Stimulated activated CD4-positive, alpha-beta T cell treated with anti-CD3 and anti-CD28 coated beads, TNF-alpha, amount 100 ng/mL, for 1 hour (primary cell): Measurements from ENCODE around the gene AFF1.
A peak's percentile ranks its signal among the peaks of the same experiment; 100 is the strongest.
"Not testable (repeated sequence)": the region's sequence is repeated elsewhere in the genome, so short reads cannot be mapped to it uniquely, and the experiment has no call there.

Experiments used
- DNase-seq, 3 donors: peaks; one replicate each; pipeline ENCODE4 v3.0.0-alpha.2; 2020; ENCODE audit warnings: low read depth in 3 of 3, low spot score in 1 of 3

AFF1 gene

DNA sequence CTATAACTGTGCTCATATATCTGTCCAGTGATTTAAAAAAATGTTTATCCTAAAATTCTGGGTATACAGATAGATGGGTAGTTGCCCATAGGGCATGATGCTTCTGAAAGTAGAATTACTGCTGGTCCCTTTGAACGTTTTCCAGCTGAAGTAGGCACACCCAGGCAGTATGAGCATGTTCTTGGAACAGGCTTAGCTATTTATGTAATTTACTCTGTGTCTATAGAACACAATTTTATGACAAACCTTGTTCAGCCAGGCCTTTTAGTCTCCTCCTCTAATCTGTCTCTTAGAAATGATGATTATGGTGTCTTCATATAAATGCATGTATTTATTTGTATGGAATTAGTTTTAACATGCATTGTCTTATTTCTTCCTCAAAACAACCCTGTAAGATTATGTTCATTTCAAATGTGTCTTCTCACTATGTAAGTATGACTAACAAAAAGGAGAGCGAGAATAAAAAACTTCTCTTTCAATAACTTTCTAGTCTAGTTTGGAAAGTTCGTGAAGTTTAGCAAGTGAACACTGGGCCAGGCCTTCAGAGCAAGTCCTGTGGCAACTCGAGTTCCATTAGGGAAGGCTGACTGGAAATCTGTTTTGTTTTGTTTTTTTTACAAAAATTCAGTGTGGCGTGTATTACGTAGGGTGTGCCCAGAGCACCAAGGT lies 142.0 kb downstream of the AFF1 start:
- DNase-seq: no peak

DNA sequence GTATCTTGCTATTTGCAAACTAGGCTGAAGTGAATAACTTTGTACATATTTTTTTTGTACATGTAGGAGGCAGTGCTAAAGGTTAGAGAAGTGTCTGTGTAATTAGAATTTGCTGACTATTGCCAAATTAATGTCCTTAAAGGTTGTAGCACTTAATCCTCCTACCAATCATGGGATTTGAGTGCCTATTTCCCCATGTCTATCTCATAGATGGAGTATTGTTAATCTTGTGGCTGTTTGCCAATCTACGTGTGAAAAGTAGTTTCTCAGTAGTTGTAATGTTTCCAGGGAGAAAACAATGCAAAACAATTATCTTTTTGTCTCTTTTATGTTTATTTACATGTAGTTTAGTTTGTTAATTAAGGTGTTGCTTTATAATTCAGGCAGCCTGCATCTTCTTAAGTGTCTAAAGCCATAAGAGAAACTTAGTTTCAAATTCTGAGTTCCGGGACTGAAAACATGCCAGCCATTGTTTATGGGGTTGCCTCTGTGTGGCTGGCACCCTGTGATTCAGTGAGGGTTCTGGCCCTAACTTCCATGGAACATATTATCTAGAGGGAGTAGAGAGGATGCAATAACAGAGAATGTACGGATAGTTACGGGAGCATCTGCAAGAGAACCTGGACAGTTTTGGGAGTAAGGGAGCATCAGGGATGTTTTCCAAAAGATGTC lies 143.2 kb downstream of the AFF1 start:
- DNase-seq: no peak

DNA sequence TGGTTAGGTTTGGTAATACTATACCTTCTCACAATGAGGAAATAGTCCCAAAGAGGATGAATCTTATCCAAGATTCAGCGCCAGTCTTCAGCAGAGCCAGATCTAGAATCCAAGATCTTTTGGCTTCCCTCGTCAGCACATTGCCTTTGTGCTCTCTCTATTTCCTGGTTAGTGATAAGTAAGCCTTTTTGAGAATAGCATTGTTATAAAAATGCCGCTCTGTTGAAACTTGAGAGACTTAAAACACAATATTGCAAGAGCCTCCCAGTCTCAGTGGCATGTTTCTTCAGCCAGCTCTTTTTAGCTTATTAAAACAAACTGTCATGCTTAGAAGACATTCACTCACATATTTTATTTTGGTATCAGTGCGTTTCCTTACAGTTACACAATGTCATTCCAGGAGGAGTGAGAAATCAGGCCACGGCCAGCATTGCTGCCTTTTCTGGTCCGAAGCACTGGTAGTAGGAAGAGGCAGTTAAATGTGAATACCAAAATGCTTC lies 144.2 kb downstream of the AFF1 start:
- DNase-seq: no peak

DNA sequence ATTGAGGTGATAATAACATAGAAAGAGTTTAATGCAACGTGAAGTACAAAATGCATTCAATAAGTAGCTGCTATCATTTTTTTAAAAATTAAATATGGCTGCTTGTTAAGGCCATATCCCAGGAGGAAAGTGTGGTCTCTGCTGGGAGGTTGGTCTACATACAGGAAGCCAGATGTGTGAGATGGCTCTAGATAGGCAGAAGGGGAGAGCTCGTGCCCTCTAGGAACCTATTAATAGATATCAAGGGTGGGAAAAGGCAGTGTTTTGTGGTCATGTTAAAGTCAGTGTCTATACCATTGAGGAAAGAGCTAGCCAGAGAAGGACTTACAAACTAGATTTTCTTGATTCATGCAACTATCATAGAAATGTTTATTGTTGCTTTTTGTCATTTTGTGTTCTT lies 145.2 kb downstream of the AFF1 start:
- no peak for DNase-seq

DNA sequence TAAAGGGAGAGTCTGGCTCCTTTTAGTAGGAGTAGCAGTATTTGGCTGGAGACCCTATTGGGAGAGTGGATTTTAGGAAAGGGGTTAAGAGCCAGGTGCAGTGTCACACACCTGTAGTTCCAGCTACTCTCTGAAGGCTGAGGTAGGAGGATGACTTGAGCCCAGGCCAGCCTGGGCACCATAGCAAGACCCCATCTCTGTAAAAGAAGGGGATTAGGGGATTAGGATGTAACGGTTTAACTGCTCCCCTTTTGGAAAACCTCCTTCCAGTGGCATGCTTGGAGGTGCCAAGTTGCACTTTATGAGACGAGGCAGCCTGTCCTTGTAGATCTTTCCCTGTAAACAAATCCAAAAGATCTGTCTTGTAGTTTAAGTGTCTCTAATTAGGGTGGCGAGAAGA lies 145.7 kb downstream of the AFF1 start:
- no peak for DNase-seq

DNA sequence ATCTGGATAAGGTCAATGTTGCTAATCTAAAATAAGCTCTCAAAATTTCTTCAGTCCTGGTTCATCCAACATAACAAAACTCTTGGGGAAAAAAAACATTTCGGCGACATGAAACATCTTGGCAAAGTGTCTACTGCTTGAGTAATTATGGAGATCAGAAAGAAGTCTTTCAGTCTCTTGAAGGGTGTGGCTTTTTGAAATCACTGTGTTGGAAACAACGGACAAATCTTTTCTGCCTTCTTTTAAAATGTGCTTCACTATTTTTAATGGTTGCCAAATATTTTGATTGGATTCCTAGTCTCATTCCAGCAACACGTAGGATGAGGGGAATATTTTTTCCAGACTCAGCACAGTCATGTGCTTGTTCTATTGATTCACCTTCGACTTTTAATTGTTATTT lies 147.0 kb downstream of the AFF1 start:
- DNase-seq: no peak

DNA sequence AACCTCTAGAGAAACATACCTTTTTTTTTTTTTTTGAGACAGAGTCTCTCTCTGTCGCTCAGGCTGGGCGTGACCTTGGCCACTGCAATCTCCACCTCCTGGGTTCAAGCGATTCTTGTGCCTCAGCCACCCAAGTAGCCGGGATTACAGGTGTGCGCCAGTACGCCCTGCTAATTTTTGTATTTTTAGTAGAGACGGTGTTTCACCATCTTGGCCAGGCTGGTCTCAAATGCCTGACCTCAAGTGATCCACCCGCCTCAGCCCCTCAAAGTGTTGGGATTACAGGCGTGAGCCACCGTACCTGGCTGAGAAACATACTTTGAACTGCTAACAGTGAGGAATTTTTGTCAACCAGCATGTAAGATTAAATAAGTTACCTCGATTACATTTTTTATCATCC lies 150.9 kb downstream of the AFF1 start:
- not testable (repeated sequence) for DNase-seq

DNA sequence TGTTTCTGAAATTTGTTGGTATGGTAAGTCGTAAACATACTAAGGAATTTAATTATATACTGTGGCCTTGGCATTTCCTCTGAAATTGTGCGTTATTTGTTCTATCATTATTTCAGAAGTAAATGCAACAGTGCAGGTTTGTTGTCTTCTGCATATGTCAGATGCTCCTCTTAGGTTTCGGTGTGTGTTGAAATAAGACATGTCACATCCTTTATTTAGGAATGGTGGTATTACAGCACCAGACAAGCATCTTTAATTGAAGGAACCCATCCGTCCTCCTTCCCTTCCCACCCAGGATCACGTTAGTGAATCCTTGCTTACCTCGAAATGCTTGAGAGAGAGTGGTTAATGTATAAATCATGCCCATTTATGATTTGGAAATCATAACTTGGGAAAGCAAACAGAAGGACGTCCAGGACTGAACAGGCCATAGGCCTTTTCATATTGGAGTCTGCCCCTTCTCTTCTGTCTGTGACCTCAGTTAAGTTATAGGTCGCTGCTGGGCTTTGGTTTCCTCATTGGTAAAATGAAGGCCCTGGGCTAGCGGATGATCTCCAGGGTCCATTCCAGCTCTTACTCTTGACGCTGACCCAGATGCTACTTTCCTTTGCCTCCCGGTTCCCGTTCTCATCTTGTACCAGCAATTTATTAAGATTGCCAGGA lies 151.5 kb downstream of the AFF1 start:
- DNase-seq: no peak

DNA sequence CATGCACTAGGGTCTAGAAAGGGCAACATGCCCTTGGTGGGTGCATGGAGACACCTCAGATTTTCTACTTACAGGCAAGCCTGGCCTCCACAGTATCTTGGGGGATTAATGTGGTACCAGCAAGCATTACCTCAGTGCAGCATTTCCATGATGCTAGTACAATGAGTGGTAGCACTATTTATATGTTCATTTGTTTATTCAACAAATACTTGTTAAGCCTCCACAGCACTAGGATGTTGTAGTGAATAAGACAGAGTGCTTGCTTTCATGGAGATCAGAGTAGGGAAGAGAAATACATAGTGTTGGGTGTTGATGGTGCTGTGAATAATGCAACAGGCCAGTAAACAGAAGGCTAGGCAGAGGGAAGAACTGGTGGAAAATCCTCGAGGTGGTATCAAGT lies 152.2 kb downstream of the AFF1 start:
- DNase-seq: no peak

DNA sequence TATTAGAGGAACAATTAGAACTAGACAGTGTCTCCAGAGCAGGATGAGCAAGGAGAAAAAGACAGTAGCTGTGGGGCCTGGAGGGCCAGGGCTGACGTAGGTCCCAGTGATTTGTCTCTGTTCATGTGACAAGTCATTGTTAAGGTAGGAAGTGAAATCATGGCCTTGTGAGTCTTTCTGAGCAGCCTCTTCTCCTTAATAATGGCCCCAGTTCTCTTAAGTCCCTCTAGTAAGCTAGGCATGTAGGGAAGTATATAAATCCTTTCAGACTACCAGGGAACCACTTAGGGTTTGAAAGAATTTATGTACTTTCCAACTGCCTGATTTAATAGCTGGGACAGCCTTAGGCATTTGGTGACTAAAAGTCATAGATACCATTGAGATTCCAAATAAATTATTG lies 152.6 kb downstream of the AFF1 start:
- DNase-seq: no peak

DNA sequence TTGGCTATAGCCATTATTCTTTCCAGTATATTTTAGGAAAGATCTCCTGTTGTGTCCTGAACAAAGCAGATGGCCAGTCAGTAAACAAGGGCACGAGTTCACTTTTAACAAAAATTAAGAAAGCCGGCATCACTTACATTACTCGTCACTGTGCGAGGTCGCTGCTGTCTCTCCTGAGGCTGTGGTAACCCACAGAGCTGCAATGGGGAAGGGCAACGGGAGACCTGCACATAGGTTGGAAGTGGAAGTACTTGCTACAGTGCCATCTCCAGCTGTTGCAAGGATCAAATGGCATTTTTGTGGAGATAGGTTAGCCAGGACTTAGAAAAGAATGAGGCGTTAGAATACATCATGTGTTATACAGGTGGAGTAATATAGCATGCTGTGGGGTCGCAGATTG lies 153.4 kb downstream of the AFF1 start:
- DNase-seq: no peak

DNA sequence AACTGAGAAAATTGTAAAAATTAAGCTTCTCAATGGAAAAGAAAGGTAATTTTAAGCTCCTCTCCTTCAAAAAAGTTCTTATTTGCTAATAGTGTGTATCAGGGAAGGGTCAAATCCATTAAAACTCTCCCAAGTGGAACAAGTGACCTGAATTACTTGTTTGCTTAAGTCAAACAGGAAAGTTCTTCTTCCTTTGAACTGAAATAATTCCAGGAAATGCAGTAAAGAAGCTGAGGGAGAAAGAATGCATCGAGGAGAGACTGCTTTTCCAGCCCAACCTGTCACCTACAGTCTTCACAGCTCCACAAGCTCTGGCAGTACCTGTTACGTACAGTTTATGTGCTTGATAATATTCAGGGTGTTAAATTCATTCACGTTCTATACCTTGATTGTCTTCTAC lies 154.6 kb downstream of the AFF1 start:
- DNase-seq: no peak

DNA sequence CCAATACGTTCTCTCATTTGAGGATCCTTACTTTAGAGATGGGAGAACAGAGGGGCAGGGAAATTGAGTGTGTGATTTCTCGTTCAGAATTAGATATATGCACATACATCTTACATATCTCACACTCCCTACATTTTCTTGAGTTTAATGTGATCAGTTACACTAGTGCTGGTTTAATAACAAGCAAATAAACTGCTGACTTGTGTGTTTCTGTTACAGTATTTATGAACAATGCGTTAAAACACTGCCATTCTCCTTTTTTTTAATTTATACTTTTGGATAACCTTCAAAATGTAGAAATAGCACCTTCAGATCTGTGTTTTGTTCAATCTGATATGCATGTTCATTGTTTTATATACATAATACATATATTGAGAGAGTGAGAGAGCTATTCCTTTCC lies 155.5 kb downstream of the AFF1 start:
- no peak for DNase-seq

DNA sequence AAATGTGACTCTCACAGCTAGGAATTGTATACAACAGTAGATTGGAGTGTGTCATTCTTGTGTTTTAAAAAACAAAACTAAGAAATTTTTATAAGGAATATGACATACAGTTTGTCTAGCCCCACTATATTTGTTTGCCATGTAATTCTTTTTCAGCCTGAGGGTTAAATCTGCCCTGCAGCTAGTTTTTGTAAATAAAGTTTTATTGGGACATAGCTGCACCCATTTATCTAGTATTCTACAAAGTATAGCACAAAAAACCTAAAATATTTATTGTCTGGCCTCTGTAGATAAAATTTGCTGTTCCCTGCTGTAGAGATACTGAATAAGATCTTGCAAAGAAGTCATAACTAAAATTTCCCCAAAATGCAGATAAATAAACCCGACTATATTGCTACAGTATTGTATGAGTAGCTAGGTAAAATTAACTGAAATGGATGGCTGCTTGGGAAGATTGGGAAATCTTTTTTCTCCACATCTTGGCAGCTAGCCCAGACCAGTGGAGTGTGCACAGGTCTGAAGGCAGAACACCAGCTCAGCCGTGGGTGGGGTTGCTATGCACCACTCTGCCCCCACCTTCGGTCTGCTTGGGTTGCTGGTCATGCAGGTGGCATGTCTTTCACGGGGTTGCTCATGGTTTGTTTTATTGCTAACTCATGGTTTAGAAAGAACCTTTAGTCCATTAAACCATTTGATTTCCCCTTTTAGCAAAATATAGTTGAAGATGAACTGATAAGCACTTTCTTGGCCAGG lies 157.8 kb downstream of the AFF1 start:
- DNase-seq: no peak

DNA sequence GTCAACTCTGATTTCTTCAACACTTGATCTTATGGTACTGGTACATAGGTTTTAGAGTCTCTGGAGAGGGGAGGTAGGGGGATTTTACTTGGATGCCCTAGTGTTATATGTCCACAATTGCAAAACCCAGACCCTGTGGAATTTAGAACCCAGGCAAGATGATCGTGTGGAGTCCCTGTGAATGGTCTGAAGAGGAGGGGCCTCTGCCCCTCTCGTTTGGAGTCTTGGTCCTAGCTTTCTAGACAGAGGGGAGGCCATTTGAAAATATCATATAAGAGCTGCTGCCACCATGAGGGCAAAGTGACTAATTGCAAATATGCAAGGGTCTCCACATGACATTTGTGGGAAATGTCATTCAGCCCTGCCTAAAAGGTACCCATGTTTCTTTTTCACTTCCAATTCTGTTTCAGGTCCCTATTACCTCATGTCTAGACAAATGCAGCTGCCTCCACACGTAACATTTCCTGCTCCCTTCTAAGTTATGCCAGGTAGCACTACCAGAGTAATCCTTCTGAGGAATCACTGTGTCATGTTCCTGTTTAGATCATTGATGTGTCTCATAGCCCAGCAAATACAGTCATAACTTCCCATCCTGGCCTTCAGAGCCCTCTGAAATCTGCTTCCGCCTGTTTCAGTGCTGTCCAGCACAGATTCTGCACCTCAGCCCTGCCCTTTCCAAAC lies 158.8 kb downstream of the AFF1 start:
- peak in 1 of 3 donors; percentile 5 for DNase-seq

DNA sequence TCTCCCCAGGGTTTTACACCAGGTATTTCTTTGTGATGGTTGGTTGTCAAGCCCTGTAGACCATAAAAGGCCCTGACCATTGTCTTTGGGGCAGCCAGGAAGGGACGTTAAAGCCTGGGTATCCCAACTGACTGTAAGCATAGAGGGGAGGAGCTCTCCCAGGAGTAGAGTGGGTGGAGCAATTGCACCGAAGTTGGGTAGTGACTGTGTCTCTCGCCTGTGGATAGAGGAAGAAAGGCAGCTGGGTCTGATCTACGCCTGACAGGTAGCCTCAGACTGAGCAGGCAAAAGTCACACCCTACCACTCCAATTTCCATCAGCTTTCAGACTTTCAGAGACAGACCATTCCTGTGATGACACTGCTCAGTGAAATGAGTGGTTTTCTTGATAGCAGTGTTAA lies 162.3 kb downstream of the AFF1 start:
- DNase-seq: no peak

DNA sequence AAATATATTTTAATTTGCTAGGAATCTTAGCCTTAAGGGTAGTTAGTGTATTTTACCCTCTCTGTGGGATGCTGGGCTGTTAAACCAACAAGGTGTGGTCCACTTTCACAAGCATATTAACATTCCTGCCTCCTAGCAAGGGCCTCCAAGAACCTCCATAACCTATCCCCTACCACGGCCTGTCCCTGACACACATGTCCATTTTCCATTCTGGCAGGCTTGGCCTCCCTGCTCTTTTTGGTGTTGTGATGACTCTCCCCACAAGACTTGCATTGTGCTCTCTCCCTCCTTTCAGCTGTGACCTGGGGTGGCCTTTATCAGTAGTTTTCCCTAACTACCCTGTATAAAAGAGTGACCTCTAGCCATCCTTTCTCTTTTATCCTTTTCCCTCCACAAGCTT lies 165.4 kb downstream of the AFF1 start:
- no peak for DNase-seq

DNA sequence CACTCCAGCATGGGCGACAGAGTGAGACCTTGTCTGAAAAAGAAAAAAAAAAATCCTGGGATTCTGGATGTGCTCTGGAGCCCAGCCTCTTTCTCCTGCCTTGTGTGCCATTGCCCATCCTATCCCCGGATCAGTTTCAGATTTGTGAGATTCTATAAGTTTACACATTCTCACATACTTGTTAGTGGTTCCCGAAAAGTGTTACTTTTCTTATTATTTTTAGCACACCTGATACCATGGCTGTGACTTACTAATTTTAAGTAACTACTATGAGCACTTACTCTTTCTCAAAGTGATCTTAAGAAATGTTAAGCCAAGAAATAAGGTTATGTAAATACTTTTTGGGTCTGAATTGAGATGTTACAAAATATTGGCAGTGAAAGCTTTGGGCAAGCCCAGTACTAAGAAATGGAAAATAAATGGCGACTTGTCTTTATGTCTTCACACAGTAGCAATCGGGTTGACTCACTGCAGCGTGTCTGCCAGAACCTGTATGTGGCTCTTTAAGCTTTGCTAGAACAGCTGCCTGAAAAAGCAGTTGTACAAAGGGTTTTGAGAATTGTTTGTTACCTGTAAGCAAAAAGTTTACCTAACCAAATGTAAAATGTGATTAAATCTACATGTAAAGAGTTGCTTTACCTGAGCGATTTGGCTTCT lies 166.9 kb downstream of the AFF1 start:
- DNase-seq: no peak

DNA sequence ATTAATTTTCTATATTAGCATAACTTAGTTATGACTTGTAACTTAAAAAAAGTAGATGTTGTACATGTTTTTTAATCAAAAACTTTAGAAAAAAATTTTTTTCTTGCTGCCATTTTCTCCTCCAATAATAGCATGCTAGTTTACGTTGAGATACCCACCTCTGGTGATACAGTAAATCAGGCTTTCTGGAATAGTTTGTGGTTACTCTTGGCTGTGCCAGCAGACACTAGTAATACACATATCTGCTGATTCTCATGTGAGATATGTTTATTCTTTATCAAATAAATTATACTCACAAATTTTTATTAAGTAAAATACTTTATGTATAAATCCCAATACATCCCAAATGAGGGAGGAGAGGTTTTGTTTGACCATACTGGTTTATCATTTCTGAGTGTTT lies 168.3 kb downstream of the AFF1 start:
- no peak for DNase-seq

DNA sequence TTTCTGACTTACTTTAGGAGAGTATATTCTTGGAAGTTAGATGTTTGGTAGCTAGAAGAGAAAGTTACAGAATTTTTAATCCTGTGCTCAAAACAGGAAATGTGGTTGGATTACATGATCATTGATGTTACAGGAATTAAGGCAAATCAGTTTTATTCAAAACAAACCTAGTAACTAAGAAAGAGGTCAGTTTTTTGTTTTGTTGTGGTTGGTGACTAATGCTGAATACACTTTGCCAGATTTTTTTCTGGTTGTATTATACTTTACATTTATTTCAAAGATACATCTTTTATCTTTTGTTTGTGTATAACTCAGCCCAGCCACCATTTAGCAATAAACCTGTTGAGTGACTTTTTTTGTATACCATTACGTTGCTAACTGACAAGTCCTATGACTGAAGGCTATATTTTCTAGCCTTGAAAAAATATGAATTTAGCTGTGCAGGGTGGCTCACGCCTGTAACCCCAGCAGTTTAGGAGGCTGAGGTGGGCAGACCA lies 168.9 kb downstream of the AFF1 start:
- DNase-seq: no peak
